Stimulated activated naive CD8-positive, alpha-beta T cell treated with anti-CD3 and anti-CD28 coated beads, Interleukin-15, amount 100 ng/mL, for 72 hours (primary cell): ENCODE results near the gene UEVLD.
"Not testable (repeated sequence)": the region's sequence is repeated elsewhere in the genome, so short reads cannot be mapped to it uniquely, and the experiment has no call there.

ENCODE experiments used
- ATAC-seq: fragments of 150-1000 bp; cut with Tn5 transposase; 2 replicates; pipeline ENCODE4 v1.10.0; 2021; ENCODE audit warnings: mild to moderate bottlenecking, moderate library complexity
- DNase-seq, 2 donors: peaks; one replicate each; pipeline ENCODE4 v3.0.0; 2021 to 2022
- H3K27ac Mint-ChIP-seq, 2 donors: one replicate each; pipeline ENCODE4 v1.8.0; 2022; ENCODE audit warnings: mild to moderate bottlenecking in 2 of 2, mixed read lengths in 2 of 2, moderate library complexity in 2 of 2
- H3K27me3 Mint-ChIP-seq: one replicate; pipeline ENCODE4 v1.8.0; 2022; ENCODE audit warnings: mixed read lengths
- H3K4me1 Mint-ChIP-seq: one replicate; pipeline ENCODE4 v1.8.0; 2022; ENCODE audit warnings: mild to moderate bottlenecking, mixed read lengths
- H3K4me3 Mint-ChIP-seq, 2 donors: one replicate each; pipeline ENCODE4 v1.8.0; 2022; ENCODE audit warnings: mild to moderate bottlenecking in 2 of 2, mixed read lengths in 2 of 2, moderate library complexity in 1 of 2
- H3K9me3 Mint-ChIP-seq, 2 donors: one replicate each; pipeline ENCODE4 v1.8.0; 2022; ENCODE audit warnings: mixed read lengths in 2 of 2

UEVLD gene

GRCh38 chr11:18600915-18601569 is 12.5 kb upstream of the UEVLD start:
- H3K27ac Mint-ChIP-seq = no peak overlapping the region
- ATAC-seq (no peak), DNase-seq (no peak)
- H3K27me3 Mint-ChIP-seq = no peaks in the 10 kb centered on the region
- H3K4me1 Mint-ChIP-seq = peaks cover 5% of the 10 kb centered on the region
- H3K4me3 Mint-ChIP-seq = no peak overlapping the region
- H3K9me3 Mint-ChIP-seq = no peaks in the 10 kb centered on the region

- Mint-ChIP-seq H3K4me1 (peaks cover 5% of the 10 kb centered on the region), H3K27ac (peak within 1 kb of the TSS; percentile 4 to 13), H3K4me3 (no peak within 1 kb of the TSS), H3K27me3 (no peaks in the 10 kb centered on the region), H3K9me3 (no peaks in the 10 kb centered on the region)
- ATAC-seq (no peak), DNase-seq (no peak)
Observed at GRCh38 chr11:18599739-18600230, 11.3 kb upstream of the UEVLD start, which contains the start of gene MISFA. Gene MISFA (plus strand): TSS chr11:18599789. CDS start chr11:18599929, 140 bp downstream.

- DNase-seq = no peak
- no peak overlapping the region for H3K4me3 Mint-ChIP-seq
- no peak overlapping the region for H3K27ac Mint-ChIP-seq
- H3K4me1 Mint-ChIP-seq = no peaks in the 10 kb centered on the region
- no peaks in the 10 kb centered on the region for H3K27me3 Mint-ChIP-seq
- H3K9me3 Mint-ChIP-seq = no peaks in the 10 kb centered on the region
- ATAC-seq = no peak
Observed at GRCh38 chr11:18594999-18595749, 6.6 kb upstream of the UEVLD start.

- not testable (repeated sequence) for H3K4me3 Mint-ChIP-seq, DNase-seq, H3K4me1 Mint-ChIP-seq, H3K9me3 Mint-ChIP-seq, ATAC-seq, H3K27me3 Mint-ChIP-seq, H3K27ac Mint-ChIP-seq
Observed at GRCh38 chr11:18594088-18594487, 5.6 kb upstream of the UEVLD start.

- Mint-ChIP-seq H3K27me3 (no peaks in the 10 kb centered on the region), H3K9me3 (no peaks in the 10 kb centered on the region), H3K27ac (peak overlapping the region; percentile 9 to 75), H3K4me3 (no peak overlapping the region), H3K4me1 (no peaks in the 10 kb centered on the region)
- DNase-seq (no peak), ATAC-seq (no peak)
Observed at GRCh38 chr11:18590571-18590970, 2.0 kb upstream of the UEVLD start.

- H3K9me3 Mint-ChIP-seq = no peaks in the 10 kb centered on the region
- no peak overlapping the region for H3K4me3 Mint-ChIP-seq
- no peak for DNase-seq
- no peak for ATAC-seq
- peaks cover 8% of the 10 kb centered on the region for H3K4me1 Mint-ChIP-seq
- H3K27me3 Mint-ChIP-seq = no peaks in the 10 kb centered on the region
- H3K27ac Mint-ChIP-seq = no peak overlapping the region
Observed at GRCh38 chr11:18581825-18582224, 6.7 kb downstream of the UEVLD start.

- no peak for DNase-seq
- ATAC-seq = no peak
Observed at GRCh38 chr11:18580113-18580766, 8.3 kb downstream of the UEVLD start.

GRCh38 chr11:18578975-18579598 is 9.4 kb downstream of the UEVLD start:
- peak overlapping the region; percentile 10 to 28 for H3K4me3 Mint-ChIP-seq
- DNase-seq = no peak

More at GRCh38 chr11:18580113-18580766, 8.3 kb downstream of the UEVLD start:
- Mint-ChIP-seq H3K27me3 (no peaks in the 10 kb centered on the region), H3K9me3 (no peaks in the 10 kb centered on the region), H3K27ac (no peak overlapping the region), H3K4me1 (peaks cover 8% of the 10 kb centered on the region), H3K4me3 (no peak overlapping the region)

GRCh38 chr11:18575361-18575760 is 13.2 kb downstream of the UEVLD start:
- DNase-seq (no peak), ATAC-seq (no peak)
- no peaks in the 10 kb centered on the region for H3K27me3 Mint-ChIP-seq
- no peaks in the 10 kb centered on the region for H3K9me3 Mint-ChIP-seq
- H3K27ac Mint-ChIP-seq = no peak overlapping the region
- H3K4me1 Mint-ChIP-seq = peaks cover 13% of the 10 kb centered on the region
- H3K4me3 Mint-ChIP-seq = no peak overlapping the region

More at GRCh38 chr11:18578975-18579598, 9.4 kb downstream of the UEVLD start:
- peaks cover 8% of the 10 kb centered on the region for H3K4me1 Mint-ChIP-seq
- ATAC-seq = peak; percentile 62
- H3K27ac Mint-ChIP-seq = no peak overlapping the region
- H3K9me3 Mint-ChIP-seq = no peaks in the 10 kb centered on the region
- no peaks in the 10 kb centered on the region for H3K27me3 Mint-ChIP-seq

GRCh38 chr11:18567081-18567480 is 21.5 kb downstream of the UEVLD start:
- H3K27ac Mint-ChIP-seq = no peak overlapping the region

GRCh38 chr11:18566406-18566805 is 22.1 kb downstream of the UEVLD start:
- H3K9me3 Mint-ChIP-seq = no peaks in the 10 kb centered on the region
- H3K27me3 Mint-ChIP-seq = no peaks in the 10 kb centered on the region
- DNase-seq = no peak
- H3K27ac Mint-ChIP-seq = no peak overlapping the region
- H3K4me3 Mint-ChIP-seq = no peak overlapping the region
- no peak for ATAC-seq
- H3K4me1 Mint-ChIP-seq = no peaks in the 10 kb centered on the region

More at GRCh38 chr11:18567081-18567480, 21.5 kb downstream of the UEVLD start:
- ATAC-seq (no peak), DNase-seq (no peak)
- Mint-ChIP-seq H3K4me1 (no peaks in the 10 kb centered on the region), H3K27me3 (no peaks in the 10 kb centered on the region), H3K4me3 (no peak overlapping the region), H3K9me3 (no peaks in the 10 kb centered on the region)

GRCh38 chr11:18564149-18564548 is 24.4 kb downstream of the UEVLD start:
- ATAC-seq (no peak), DNase-seq (no peak)
- no peak overlapping the region for H3K27ac Mint-ChIP-seq
- no peaks in the 10 kb centered on the region for H3K27me3 Mint-ChIP-seq
- no peaks in the 10 kb centered on the region for H3K4me1 Mint-ChIP-seq
- H3K9me3 Mint-ChIP-seq = no peaks in the 10 kb centered on the region
- H3K4me3 Mint-ChIP-seq = no peak overlapping the region

- Mint-ChIP-seq H3K4me3 (no peak overlapping the region), H3K4me1 (no peaks in the 10 kb centered on the region)
- no peak for DNase-seq
Observed at GRCh38 chr11:18563090-18563730, 25.3 kb downstream of the UEVLD start.

GRCh38 chr11:18548001-18548400 is 40.5 kb downstream of the UEVLD start:
- ATAC-seq (no peak), DNase-seq (no peak)
- Mint-ChIP-seq H3K9me3 (no peaks in the 10 kb centered on the region), H3K4me1 (no peaks in the 10 kb centered on the region), H3K4me3 (no peak overlapping the region), H3K27me3 (no peaks in the 10 kb centered on the region), H3K27ac (no peak overlapping the region)

More at GRCh38 chr11:18563090-18563730, 25.3 kb downstream of the UEVLD start:
- Mint-ChIP-seq H3K27me3 (no peaks in the 10 kb centered on the region), H3K27ac (no peak overlapping the region), H3K9me3 (no peaks in the 10 kb centered on the region)
- no peak for ATAC-seq
